ENCODE results near the gene WNK1.

Gene WNK1

DNA sequence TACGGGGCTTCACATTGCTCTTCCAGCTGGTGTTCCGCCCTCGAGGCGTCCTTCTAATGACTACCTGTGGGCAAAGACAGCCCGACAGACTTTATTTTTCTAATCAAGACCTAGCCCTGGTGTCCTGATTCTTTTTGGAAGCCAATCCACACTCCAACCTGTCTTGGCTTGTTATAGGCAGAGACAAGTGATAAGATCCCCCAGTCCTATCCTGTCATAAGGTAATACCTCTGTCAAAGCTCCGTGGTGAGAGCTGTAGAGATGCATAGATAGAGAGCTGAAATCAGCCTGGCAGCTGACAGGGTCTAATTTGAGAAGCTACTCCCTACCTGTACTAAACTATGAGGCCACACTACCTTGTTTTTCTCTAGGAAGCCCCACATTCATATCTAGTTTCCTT lies 11.5 kb upstream of the WNK1 start:
- Histone ChIP-seq H3K9me3 (ENCODE audit: control insufficient read depth in 2 of 2, low read length in 2 of 2) (no peaks in the 10 kb centered on the region), H3K4me3 (ENCODE audit: low read length in 2 of 2) (no peak overlapping the region), H3K9ac (ENCODE audit: low read depth in 1 of 2, low read length in 2 of 2) (peak overlapping the region in 1 of 2 donors; percentile 8), H3K4me1 (ENCODE audit: control insufficient read depth in 2 of 2, insufficient read depth in 2 of 2, low read length in 2 of 2) (no peaks in the 10 kb centered on the region), H3K27me3 (ENCODE audit: control insufficient read depth in 2 of 2, insufficient read depth in 2 of 2, low read length in 2 of 2) (no peaks in the 10 kb centered on the region), H3K36me3 (ENCODE audit: control insufficient read depth in 2 of 2, insufficient read depth in 2 of 2, low read length in 2 of 2) (no peaks in the 10 kb centered on the region), H3K27ac (ENCODE audit: low read depth in 2 of 2, low read length in 2 of 2) (no peak overlapping the region)

DNA sequence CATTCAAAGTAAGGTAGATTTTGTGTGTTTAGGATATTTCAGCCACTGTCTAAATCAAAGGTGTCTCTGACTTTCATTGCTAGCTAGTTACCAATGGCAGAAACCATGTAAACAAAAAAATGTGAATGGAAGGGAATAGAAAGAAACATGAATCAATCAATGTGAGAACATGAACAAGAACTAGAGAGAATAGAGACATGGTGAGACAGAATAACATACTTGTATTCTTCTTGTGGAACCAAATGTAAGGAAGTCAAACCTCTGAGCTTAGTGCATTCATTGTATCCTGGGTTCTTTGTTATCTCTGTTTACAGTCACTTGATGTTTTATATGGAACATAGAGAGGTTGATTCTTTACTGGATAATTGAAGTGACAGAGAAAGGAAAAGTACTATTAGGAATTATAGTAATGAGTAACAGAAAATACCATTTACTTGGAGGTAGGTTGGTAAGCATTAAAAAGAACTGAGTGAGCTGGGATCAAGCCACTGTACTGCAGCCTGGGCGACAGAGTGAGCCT lies 2.6 kb upstream of the WNK1 start:
- H3K9me3 ChIP-seq (ENCODE audit: control insufficient read depth in 2 of 2, low read length in 2 of 2), result no peaks in the 10 kb centered on the region
- no peak overlapping the region for H3K4me3 ChIP-seq (ENCODE audit: low read length in 2 of 2)
- H3K36me3 ChIP-seq (ENCODE audit: control insufficient read depth in 2 of 2, insufficient read depth in 2 of 2, low read length in 2 of 2), result no peaks in the 10 kb centered on the region
- H3K27ac ChIP-seq (ENCODE audit: low read depth in 2 of 2, low read length in 2 of 2), result peak overlapping the region in 1 of 2 donors; percentile 14
- H3K4me1 ChIP-seq (ENCODE audit: control insufficient read depth in 2 of 2, insufficient read depth in 2 of 2, low read length in 2 of 2), result peaks cover 7 to 17% of the 10 kb centered on the region in 2 donors
- no peaks in the 10 kb centered on the region for H3K27me3 ChIP-seq (ENCODE audit: control insufficient read depth in 2 of 2, insufficient read depth in 2 of 2, low read length in 2 of 2)
- H3K9ac ChIP-seq (ENCODE audit: low read depth in 1 of 2, low read length in 2 of 2), result no peak overlapping the region

DNA sequence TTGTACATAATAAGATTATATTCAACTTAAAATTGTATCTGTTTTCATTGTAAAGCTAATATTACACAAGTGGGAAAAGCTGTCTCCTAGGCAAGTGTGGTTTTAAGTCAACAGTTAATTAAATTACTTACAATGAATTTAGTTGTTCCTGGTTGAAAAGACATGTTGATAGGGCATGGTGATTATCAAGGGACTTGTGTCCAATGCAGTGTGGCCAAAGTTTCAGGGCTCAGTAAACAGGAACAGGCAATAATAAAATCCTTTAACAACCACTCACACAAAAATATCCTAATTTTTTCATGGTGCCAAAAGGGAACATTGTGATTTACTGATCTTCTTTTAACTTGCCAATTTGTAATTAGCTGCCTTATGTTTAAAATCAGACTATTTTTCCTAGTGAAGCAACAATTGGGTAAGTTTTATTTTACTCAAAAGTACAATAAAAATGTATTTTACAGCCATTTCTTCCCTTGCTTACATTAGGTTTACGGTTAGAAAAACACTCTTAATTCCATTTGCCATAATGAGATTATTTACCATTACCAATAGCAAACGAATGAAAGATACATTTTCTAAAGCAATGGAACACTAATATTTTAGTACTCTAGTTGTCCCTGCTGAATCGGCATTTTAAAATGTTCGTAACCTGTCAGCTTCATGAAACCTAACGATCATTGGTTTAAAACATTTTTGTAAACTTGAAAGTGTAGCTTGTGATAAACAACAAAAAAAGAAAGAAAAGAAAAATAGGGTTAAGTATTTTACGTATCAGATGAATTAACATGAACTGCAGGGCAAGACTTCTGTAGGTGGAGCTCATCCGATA lies 1.8 kb upstream of the WNK1 start:
- no peaks in the 10 kb centered on the region for H3K27me3 ChIP-seq (ENCODE audit: control insufficient read depth in 2 of 2, insufficient read depth in 2 of 2, low read length in 2 of 2)
- H3K36me3 ChIP-seq (ENCODE audit: control insufficient read depth in 2 of 2, insufficient read depth in 2 of 2, low read length in 2 of 2), result no peaks in the 10 kb centered on the region
- H3K27ac ChIP-seq (ENCODE audit: low read depth in 2 of 2, low read length in 2 of 2), result peak overlapping the region; percentile 78 to 79
- no peaks in the 10 kb centered on the region for H3K9me3 ChIP-seq (ENCODE audit: control insufficient read depth in 2 of 2, low read length in 2 of 2)
- peak overlapping the region; percentile 62 to 71 for H3K9ac ChIP-seq (ENCODE audit: low read depth in 1 of 2, low read length in 2 of 2)
- H3K4me3 ChIP-seq (ENCODE audit: low read length in 2 of 2), result peak overlapping the region; percentile 73 to 82
- H3K4me1 ChIP-seq (ENCODE audit: control insufficient read depth in 2 of 2, insufficient read depth in 2 of 2, low read length in 2 of 2), result peaks cover 7 to 22% of the 10 kb centered on the region in 2 donors

DNA sequence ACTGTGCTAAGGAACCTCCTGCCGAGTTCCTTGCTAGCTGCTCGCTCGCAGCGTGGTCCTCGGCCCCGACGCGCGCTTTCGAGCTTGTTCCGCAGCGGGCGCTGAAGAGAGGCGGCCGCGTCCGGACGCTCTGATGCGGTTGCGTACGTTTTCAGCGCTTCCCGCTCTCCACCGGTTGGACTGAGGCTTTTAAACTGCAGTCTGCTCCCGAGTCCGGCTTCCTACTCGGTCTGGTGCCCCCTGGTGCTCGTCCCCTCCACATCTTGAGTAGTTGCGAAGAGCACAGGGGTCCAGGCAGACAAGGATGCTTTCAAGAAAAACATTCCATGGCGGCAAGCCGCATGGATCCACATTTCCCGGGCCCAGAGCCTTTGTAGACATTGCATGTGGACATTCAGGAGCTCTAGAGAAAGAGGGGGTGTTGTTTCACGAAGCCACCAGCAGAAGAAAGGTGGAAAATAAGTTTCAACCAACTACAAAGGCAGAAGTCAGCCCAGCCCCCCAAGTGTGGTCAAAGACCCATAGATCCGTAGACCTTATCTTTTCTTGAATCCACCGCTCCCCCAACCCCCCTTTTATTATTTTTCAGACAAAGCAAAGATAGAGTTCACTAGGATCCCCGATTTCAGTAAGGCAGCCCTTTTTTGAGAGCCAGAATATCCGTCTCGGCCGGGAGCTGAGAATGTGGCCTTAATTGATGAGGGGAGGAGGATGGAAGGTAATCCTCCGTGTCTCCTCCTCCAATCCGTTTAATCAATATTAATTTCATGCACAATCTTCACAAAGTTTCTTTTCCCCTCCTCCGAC lies 984 bp upstream of the WNK1 start:
- Histone ChIP-seq H3K4me1 (ENCODE audit: control insufficient read depth in 2 of 2, insufficient read depth in 2 of 2, low read length in 2 of 2) (peaks cover 10 to 26% of the 10 kb centered on the region in 2 donors), H3K9me3 (ENCODE audit: control insufficient read depth in 2 of 2, low read length in 2 of 2) (no peaks in the 10 kb centered on the region), H3K9ac (ENCODE audit: low read depth in 1 of 2, low read length in 2 of 2) (peak overlapping the region; percentile 62 to 71), H3K27ac (ENCODE audit: low read depth in 2 of 2, low read length in 2 of 2) (peak overlapping the region; percentile 78 to 79), H3K27me3 (ENCODE audit: control insufficient read depth in 2 of 2, insufficient read depth in 2 of 2, low read length in 2 of 2) (no peaks in the 10 kb centered on the region), H3K36me3 (ENCODE audit: control insufficient read depth in 2 of 2, insufficient read depth in 2 of 2, low read length in 2 of 2) (no peaks in the 10 kb centered on the region), H3K4me3 (ENCODE audit: low read length in 2 of 2) (peak overlapping the region; percentile 73 to 82)

DNA sequence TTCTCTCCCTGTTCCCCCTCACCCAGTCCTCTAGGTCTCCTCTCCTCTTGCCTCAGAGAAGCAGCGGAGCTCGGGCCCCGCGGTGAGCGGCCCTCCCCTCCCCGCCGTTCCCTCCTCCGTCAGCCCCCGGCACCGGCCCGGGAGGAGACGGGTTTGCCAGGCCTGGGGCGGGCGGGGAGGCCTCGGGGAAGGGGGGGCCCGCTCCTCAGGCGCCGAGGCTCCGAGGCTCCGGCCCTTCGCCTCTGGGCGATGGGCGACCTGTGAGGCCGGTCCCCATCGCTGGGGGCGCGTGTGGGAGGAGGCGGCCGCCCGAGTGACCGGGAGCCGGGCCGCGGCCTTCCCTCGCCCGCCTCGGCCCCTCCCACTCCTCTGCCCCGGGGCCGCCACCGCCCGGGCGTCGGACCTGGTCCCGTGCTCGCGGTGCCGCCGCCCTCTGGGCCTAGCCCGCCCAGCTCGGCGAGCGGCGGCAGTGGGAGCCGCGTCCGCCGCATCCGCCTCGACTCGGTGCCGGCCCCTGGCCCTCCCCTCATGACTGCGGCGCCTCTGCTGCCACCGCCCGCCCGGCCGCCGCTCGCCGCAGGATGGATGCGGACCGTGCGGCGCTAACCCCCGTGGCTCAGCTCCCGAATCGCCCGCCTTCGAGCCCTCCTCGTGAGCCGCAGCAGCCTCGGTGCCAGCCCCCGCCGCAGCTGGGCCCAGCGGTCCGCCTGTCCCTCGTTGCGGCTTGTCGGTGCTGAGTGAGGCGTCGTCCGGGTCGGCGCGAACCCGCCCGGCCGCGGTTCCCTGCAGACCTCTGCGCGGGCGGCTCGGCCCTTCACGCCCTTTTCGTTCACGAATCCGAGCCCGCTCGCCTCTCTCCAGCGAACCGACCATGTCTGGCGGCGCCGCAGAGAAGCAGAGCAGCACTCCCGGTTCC lies 574 bp downstream of the WNK1 start:
- Histone ChIP-seq H3K9me3 (ENCODE audit: control insufficient read depth in 2 of 2, low read length in 2 of 2) (no peaks in the 10 kb centered on the region), H3K27me3 (ENCODE audit: control insufficient read depth in 2 of 2, insufficient read depth in 2 of 2, low read length in 2 of 2) (no peaks in the 10 kb centered on the region), H3K4me3 (ENCODE audit: low read length in 2 of 2) (peak overlapping the region; percentile 73 to 79), H3K9ac (ENCODE audit: low read depth in 1 of 2, low read length in 2 of 2) (peak overlapping the region; percentile 80 to 93), H3K4me1 (ENCODE audit: control insufficient read depth in 2 of 2, insufficient read depth in 2 of 2, low read length in 2 of 2) (peaks cover 12 to 28% of the 10 kb centered on the region in 2 donors), H3K36me3 (ENCODE audit: control insufficient read depth in 2 of 2, insufficient read depth in 2 of 2, low read length in 2 of 2) (no peaks in the 10 kb centered on the region), H3K27ac (ENCODE audit: low read depth in 2 of 2, low read length in 2 of 2) (peak overlapping the region; percentile 90 to 98)

DNA sequence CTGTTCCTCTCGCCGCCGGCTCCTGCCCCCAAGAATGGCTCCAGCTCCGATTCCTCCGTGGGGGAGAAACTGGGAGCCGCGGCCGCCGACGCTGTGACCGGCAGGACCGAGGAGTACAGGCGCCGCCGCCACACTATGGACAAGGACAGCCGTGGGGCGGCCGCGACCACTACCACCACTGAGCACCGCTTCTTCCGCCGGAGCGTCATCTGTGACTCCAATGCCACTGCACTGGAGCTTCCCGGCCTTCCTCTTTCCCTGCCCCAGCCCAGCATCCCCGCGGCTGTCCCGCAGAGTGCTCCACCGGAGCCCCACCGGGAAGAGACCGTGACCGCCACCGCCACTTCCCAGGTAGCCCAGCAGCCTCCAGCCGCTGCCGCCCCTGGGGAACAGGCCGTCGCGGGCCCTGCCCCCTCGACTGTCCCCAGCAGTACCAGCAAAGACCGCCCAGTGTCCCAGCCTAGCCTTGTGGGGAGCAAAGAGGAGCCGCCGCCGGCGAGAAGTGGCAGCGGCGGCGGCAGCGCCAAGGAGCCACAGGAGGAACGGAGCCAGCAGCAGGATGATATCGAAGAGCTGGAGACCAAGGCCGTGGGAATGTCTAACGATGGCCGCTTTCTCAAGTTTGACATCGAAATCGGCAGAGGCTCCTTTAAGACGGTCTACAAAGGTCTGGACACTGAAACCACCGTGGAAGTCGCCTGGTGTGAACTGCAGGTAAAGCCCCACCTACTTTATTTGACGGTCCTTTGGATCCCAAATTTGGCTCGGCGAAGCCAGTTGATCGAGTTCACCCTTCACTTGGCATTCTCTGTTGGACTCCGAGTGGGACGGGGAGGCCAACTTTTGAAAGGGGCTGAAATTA lies 1.5 kb downstream of the WNK1 start:
- Histone ChIP-seq H3K4me3 (ENCODE audit: low read length in 2 of 2) (peak overlapping the region; percentile 73 to 79), H3K27ac (ENCODE audit: low read depth in 2 of 2, low read length in 2 of 2) (peak overlapping the region; percentile 90 to 98), H3K27me3 (ENCODE audit: control insufficient read depth in 2 of 2, insufficient read depth in 2 of 2, low read length in 2 of 2) (no peaks in the 10 kb centered on the region), H3K4me1 (ENCODE audit: control insufficient read depth in 2 of 2, insufficient read depth in 2 of 2, low read length in 2 of 2) (peaks cover 12 to 28% of the 10 kb centered on the region in 2 donors), H3K9me3 (ENCODE audit: control insufficient read depth in 2 of 2, low read length in 2 of 2) (no peaks in the 10 kb centered on the region), H3K9ac (ENCODE audit: low read depth in 1 of 2, low read length in 2 of 2) (peak overlapping the region; percentile 60 to 93), H3K36me3 (ENCODE audit: control insufficient read depth in 2 of 2, insufficient read depth in 2 of 2, low read length in 2 of 2) (no peaks in the 10 kb centered on the region)

DNA sequence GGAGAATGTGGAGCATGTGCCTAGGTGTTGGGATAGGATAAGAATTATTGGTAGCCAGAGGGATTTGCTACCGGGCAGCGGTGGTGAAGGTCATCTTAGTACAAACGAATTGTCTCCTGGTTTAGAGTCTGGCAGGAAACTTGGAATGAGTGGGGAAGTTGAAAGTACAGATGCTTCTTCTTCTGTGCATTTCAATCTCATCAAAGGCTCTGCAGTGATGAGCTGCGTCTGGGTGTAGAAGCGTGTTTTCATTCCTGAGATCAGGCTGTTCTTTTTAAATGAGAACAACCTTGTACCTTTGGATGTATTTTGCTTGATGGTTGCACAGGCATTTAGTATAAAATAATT lies 2.1 kb downstream of the WNK1 start:
- H3K27ac ChIP-seq (ENCODE audit: low read depth in 2 of 2, low read length in 2 of 2), result peak overlapping the region; percentile 90 to 98
- H3K4me3 ChIP-seq (ENCODE audit: low read length in 2 of 2), result peak overlapping the region; percentile 73 to 79
- peak overlapping the region; percentile 60 to 93 for H3K9ac ChIP-seq (ENCODE audit: low read depth in 1 of 2, low read length in 2 of 2)
- H3K36me3 ChIP-seq (ENCODE audit: control insufficient read depth in 2 of 2, insufficient read depth in 2 of 2, low read length in 2 of 2), result no peaks in the 10 kb centered on the region
- no peaks in the 10 kb centered on the region for H3K9me3 ChIP-seq (ENCODE audit: control insufficient read depth in 2 of 2, low read length in 2 of 2)
- H3K27me3 ChIP-seq (ENCODE audit: control insufficient read depth in 2 of 2, insufficient read depth in 2 of 2, low read length in 2 of 2), result no peaks in the 10 kb centered on the region
- peaks cover 12 to 28% of the 10 kb centered on the region in 2 donors for H3K4me1 ChIP-seq (ENCODE audit: control insufficient read depth in 2 of 2, insufficient read depth in 2 of 2, low read length in 2 of 2)

DNA sequence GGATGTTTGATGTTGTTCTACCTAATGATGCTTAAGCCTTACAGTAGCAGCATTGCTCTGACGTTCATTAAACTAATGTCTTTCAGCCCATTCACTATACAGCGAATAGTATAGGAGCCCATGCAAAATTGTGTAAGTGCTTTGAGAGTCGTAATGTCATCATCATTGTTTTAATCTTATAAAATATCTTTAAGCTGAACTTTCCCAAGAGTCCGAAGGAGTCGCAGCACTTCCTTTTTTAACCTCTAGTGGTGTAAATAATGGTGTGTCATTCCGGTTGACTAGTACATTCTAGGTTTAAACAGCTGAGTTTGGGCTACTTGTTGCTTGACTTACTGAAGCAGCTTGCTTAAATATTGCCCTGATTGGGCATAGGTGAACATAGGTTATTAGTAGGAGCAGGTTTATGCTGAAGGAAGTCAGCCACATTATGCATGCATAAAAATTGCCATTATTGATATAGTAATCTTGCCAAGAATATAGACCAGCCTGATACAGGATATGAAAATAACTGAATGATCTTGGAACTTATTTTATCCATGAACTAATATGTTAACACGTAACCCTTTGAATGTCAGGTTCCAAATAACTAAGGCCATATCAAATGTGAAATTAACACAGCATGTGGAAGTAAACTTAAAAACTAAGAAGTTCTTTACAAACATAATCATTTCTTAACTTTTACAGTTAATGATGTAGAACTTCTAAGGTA lies 2.6 kb downstream of the WNK1 start:
- H3K4me1 ChIP-seq (ENCODE audit: control insufficient read depth in 2 of 2, insufficient read depth in 2 of 2, low read length in 2 of 2), result peaks cover 12 to 28% of the 10 kb centered on the region in 2 donors

More for the DNA sequence above, 2.6 kb downstream of the WNK1 start:
- peak overlapping the region; percentile 73 to 79 for H3K4me3 ChIP-seq (ENCODE audit: low read length in 2 of 2)
- no peaks in the 10 kb centered on the region for H3K36me3 ChIP-seq (ENCODE audit: control insufficient read depth in 2 of 2, insufficient read depth in 2 of 2, low read length in 2 of 2)
- no peaks in the 10 kb centered on the region for H3K9me3 ChIP-seq (ENCODE audit: control insufficient read depth in 2 of 2, low read length in 2 of 2)
- peak overlapping the region; percentile 21 to 23 for H3K27ac ChIP-seq (ENCODE audit: low read depth in 2 of 2, low read length in 2 of 2)
- peak overlapping the region; percentile 63 to 93 for H3K9ac ChIP-seq (ENCODE audit: low read depth in 1 of 2, low read length in 2 of 2)
- H3K27me3 ChIP-seq (ENCODE audit: control insufficient read depth in 2 of 2, insufficient read depth in 2 of 2, low read length in 2 of 2), result no peaks in the 10 kb centered on the region
